Parathyroid adenoma (tissue), 2 donors: Measurements from ENCODE around the gene TRPV3.

Experiments used
- H2AFZ ChIP-seq: fragments of 300-600 bp; sonication (generic); one replicate; pipeline ENCODE4 v1.7.0; 2017; ENCODE audit warnings: antibody characterized with exemption, mild to moderate bottlenecking
- H3K27ac ChIP-seq: fragments of 300-600 bp; sonication (generic); one replicate; pipeline ENCODE4 v1.7.0; 2017
- H3K27me3 ChIP-seq: fragments of 300-600 bp; sonication (generic); one replicate; pipeline ENCODE4 v1.7.0; 2017; ENCODE audit warnings: low read length; ENCODE audit not compliant: control insufficient read depth, insufficient read depth
- H3K36me3 ChIP-seq: fragments of 300-600 bp; sonication (generic); one replicate; pipeline ENCODE4 v1.7.0; 2017; ENCODE audit warnings: low read length; ENCODE audit not compliant: control insufficient read depth, insufficient read depth
- H3K4me1 ChIP-seq: fragments of 300-600 bp; sonication (generic); one replicate; pipeline ENCODE4 v1.7.0; 2017; ENCODE audit warnings: control low read depth
- H3K4me2 ChIP-seq: fragments of 300-600 bp; sonication (generic); one replicate; pipeline ENCODE4 v1.7.0; 2017; ENCODE audit warnings: low read length
- H3K4me3 ChIP-seq: fragments of 300-600 bp; sonication (generic); one replicate; pipeline ENCODE4 v1.7.0; 2017; ENCODE audit warnings: low read depth, low read length
- H3K79me2 ChIP-seq: fragments of 300-600 bp; sonication (generic); one replicate; pipeline ENCODE4 v1.7.0; 2017; ENCODE audit warnings: control low read depth
- H3K9ac ChIP-seq: fragments of 300-600 bp; sonication (generic); one replicate; pipeline ENCODE4 v1.7.0; 2017; ENCODE audit warnings: mild to moderate bottlenecking
- H3K9me3 ChIP-seq: fragments of 300-600 bp; sonication (generic); one replicate; pipeline ENCODE4 v1.7.0; 2017; ENCODE audit warnings: low read length; ENCODE audit not compliant: control insufficient read depth
- TF ChIP-seq, protein P1 (sequence below): fragments of 300-600 bp; sonication (generic); IDR thresholded peaks from one replicate; pipeline ENCODE4 v1.7.0; 2017; ENCODE audit warnings: antibody characterized with exemption, mild to moderate bottlenecking
- donor health status: primary hyperparathyroidism.

Gene TRPV3

DNA sequence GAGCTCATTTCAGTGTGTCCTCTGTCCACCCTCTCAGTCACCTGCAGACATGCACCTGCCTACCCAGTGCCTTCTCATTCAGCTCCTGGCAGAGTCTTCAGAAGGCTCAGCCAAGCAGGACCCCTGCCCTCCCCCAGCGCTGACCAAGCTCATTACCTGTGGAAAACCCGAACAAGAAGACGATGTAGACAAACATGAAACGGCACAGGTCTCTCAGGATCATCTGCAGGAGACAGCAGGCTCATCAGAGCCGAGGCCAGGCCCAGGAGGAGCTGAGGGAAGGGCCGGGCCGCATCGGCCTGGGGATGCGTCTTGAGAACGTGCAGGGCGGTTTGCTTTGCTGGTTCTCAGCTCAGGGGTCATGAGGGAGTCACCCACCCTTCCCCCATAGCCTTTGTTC lies 19.4 kb upstream of the TRPV3 start:
- no peak overlapping the region for H2AFZ ChIP-seq
- no peak overlapping the region for H3K4me3 ChIP-seq
- H3K27ac ChIP-seq, result no peak overlapping the region
- TF ChIP-seq, protein P1, sequence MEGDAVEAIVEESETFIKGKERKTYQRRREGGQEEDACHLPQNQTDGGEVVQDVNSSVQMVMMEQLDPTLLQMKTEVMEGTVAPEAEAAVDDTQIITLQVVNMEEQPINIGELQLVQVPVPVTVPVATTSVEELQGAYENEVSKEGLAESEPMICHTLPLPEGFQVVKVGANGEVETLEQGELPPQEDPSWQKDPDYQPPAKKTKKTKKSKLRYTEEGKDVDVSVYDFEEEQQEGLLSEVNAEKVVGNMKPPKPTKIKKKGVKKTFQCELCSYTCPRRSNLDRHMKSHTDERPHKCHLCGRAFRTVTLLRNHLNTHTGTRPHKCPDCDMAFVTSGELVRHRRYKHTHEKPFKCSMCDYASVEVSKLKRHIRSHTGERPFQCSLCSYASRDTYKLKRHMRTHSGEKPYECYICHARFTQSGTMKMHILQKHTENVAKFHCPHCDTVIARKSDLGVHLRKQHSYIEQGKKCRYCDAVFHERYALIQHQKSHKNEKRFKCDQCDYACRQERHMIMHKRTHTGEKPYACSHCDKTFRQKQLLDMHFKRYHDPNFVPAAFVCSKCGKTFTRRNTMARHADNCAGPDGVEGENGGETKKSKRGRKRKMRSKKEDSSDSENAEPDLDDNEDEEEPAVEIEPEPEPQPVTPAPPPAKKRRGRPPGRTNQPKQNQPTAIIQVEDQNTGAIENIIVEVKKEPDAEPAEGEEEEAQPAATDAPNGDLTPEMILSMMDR, result no peak
- no peaks in the 10 kb centered on the region for H3K27me3 ChIP-seq
- H3K9me3 ChIP-seq, result no peaks in the 10 kb centered on the region
- H3K4me2 ChIP-seq, result no peak overlapping the region
- no peaks in the 10 kb centered on the region for H3K36me3 ChIP-seq
- H3K79me2 ChIP-seq, result no peaks in the 10 kb centered on the region
- H3K4me1 ChIP-seq, result no peaks in the 10 kb centered on the region
- no peak overlapping the region for H3K9ac ChIP-seq

DNA sequence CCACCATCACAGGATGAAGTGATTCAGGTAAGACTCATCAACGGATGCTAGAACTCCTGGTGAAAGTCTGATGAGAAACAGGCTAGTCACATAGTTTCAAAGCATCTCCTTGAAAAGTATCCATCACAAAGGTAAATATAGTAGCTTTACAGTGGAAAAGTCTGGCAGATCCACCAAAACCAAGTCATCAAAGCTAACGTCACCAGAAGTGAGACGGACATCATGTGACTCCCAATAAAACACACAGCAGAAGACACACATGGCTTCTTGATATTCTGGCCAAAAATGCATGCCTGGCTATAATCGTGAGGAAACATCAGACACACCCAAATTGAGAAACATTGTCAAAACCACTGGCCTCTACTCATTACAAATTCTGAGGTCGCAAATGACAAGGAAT lies 17.9 kb upstream of the TRPV3 start:
- H3K4me1 ChIP-seq, result no peaks in the 10 kb centered on the region
- H2AFZ ChIP-seq, result no peak overlapping the region
- TF ChIP-seq, protein P1, result no peak
- no peak overlapping the region for H3K4me3 ChIP-seq
- H3K36me3 ChIP-seq, result no peaks in the 10 kb centered on the region
- H3K9me3 ChIP-seq, result no peaks in the 10 kb centered on the region
- no peak overlapping the region for H3K27ac ChIP-seq
- no peak overlapping the region for H3K4me2 ChIP-seq
- H3K9ac ChIP-seq, result no peak overlapping the region
- H3K79me2 ChIP-seq, result no peaks in the 10 kb centered on the region
- H3K27me3 ChIP-seq, result no peaks in the 10 kb centered on the region

DNA sequence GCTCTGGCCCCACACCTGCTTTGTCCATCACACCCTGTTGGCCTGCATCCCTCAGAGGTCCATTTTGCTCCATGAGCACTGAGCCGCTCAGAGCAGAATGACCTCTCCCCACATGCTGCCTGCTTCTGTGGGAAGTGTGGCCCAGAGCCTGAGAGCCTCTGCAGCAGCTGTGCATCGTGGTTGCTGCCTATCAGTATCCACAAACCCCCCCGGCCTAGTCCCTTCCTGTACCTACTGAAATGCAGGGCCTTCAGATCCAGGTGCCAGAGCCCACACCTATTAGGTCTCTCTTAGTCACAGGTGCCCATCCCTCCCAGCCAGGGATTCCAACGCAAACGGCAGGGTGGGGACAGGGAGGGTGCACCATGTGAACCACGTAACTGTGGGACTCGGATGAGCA lies 16.6 kb upstream of the TRPV3 start:
- Histone ChIP-seq H3K4me3 (no peak overlapping the region), H3K27me3 (no peaks in the 10 kb centered on the region), H2AFZ (no peak overlapping the region), H3K9ac (no peak overlapping the region), H3K9me3 (no peaks in the 10 kb centered on the region), H3K36me3 (no peaks in the 10 kb centered on the region), H3K4me2 (no peak overlapping the region), H3K4me1 (no peaks in the 10 kb centered on the region), H3K79me2 (no peaks in the 10 kb centered on the region), H3K27ac (no peak overlapping the region)
- TF ChIP-seq, protein P1, result no peak

DNA sequence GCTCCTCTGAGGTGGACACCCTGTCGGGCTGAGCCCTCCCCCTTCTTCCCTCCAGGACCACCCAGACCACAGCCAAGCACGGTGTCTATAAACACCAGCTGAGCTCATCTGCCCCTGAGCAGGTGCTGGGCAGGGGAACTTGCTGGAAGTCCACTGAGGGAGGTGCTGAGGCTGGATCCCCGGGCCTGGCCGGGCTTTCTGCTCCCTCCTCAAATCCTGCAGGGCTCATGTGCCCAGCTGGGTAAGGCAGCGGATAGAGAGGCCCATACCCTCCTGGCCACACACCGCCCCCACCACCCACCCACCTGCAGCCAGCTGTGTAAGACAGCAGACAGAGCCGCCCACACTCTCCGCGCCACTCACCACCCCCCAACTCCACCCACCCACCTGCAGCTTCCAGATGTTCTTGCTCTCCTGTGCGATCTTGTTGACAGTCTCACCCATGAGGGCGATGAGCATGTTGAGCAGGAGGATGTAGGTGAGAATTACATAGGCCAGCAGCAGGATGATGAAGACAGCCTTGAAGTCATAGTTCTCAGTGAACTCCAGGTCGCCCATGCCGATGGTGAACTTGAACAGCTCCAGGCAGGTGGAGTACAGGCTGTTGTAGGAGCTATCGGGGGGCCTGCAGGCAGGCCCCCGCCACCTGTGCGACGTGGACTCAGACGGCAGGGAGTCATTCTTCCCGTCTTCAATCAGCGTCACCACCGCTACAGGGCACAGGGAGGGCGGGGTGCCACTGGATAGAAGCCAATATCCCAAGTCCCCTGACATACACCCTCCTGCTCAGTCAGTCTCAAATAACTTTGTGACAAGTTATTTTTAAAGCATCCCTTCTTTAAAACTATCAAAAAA lies 15.9 kb upstream of the TRPV3 start:
- Histone ChIP-seq H3K4me2 (no peak overlapping the region), H3K9ac (no peak overlapping the region), H3K4me1 (no peaks in the 10 kb centered on the region), H3K4me3 (no peak overlapping the region), H3K27ac (no peak overlapping the region), H3K27me3 (no peaks in the 10 kb centered on the region), H3K36me3 (no peaks in the 10 kb centered on the region), H2AFZ (no peak overlapping the region), H3K9me3 (no peaks in the 10 kb centered on the region), H3K79me2 (no peaks in the 10 kb centered on the region)
- TF ChIP-seq, protein P1, result no peak

DNA sequence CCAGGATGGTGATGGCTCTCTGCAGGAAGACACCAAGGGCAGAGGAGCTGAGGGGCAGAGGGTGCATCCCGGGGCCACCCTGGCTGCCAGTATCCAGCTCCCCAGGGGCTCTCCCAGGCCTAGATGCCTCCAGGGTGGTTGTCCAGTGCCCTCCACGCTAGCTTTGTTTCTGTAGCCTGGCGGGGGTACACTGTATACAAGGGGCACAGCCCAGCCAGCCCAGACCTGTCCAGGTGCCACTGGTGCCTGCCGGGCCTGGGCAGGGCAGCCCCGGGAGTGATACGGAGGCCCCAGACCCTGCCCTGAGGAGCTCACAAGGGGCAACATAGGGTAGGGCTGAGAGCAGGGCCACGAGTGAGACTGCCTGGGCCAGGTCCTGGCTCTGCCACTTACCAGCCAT lies 14.6 kb upstream of the TRPV3 start:
- Histone ChIP-seq H3K27ac (no peak overlapping the region), H2AFZ (no peak overlapping the region), H3K27me3 (no peaks in the 10 kb centered on the region), H3K4me2 (no peak overlapping the region), H3K4me3 (no peak overlapping the region), H3K79me2 (no peaks in the 10 kb centered on the region), H3K4me1 (no peaks in the 10 kb centered on the region), H3K9ac (no peak overlapping the region), H3K9me3 (no peaks in the 10 kb centered on the region), H3K36me3 (no peaks in the 10 kb centered on the region)
- TF ChIP-seq, protein P1, result no peak
